ENCODE data around the gene RBL1.
"Not testable (repeated sequence)": the region's sequence is repeated elsewhere in the genome, so short reads cannot be mapped to it uniquely, and the experiment has no call there.

Gene RBL1

GRCh38 chr20:36975099-36975818 lies 120.5 kb downstream of the RBL1 start:
- H3K4me3 ChIP-seq: no peak overlapping the region
- TF ChIP-seq CTCF (IDR thresholded peaks at IDR 0.05): no peak

GRCh38 chr20:36974660-36975059 lies 121.1 kb downstream of the RBL1 start:
- TF ChIP-seq CTCF (IDR thresholded peaks at IDR 0.05): no peak
- DNase-seq (ENCODE audit: low spot score): no peak
- Histone ChIP-seq H3K4me3 (no peak overlapping the region), H3K27ac (no peak overlapping the region)

More at GRCh38 chr20:36975099-36975818, 120.5 kb downstream of the RBL1 start:
- H3K27ac ChIP-seq: no peak overlapping the region
- no peak for DNase-seq (ENCODE audit: low spot score)

- DNase-seq (ENCODE audit: low spot score): no peak
- Histone ChIP-seq H3K27ac (no peak overlapping the region), H3K4me3 (no peak overlapping the region)
- TF ChIP-seq CTCF (IDR thresholded peaks at IDR 0.05): no peak
Measured at GRCh38 chr20:36971103-36971502, 124.7 kb downstream of the RBL1 start.

- TF ChIP-seq CTCF (IDR thresholded peaks at IDR 0.05): no peak
- H3K27ac ChIP-seq: peak overlapping the region in 1 of 2 donors; percentile 7
- no peak for DNase-seq (ENCODE audit: low spot score)
- H3K4me3 ChIP-seq: no peak overlapping the region
Measured at GRCh38 chr20:36969478-36970186, 126.2 kb downstream of the RBL1 start.

GRCh38 chr20:36969051-36969450 lies 126.7 kb downstream of the RBL1 start:
- no peak for TF ChIP-seq CTCF (IDR thresholded peaks at IDR 0.05)
- Histone ChIP-seq H3K4me3 (no peak overlapping the region), H3K27ac (no peak overlapping the region)
- DNase-seq (ENCODE audit: low spot score): no peak

- no peak for TF ChIP-seq CTCF (IDR thresholded peaks at IDR 0.05)
- no peak for DNase-seq (ENCODE audit: low spot score)
- no peak overlapping the region for H3K27ac ChIP-seq
Measured at GRCh38 chr20:36967636-36968035, 128.2 kb downstream of the RBL1 start.

GRCh38 chr20:36966965-36967364 lies 128.8 kb downstream of the RBL1 start:
- H3K27ac ChIP-seq; DNase-seq (ENCODE audit: low spot score): not testable (repeated sequence)

More at GRCh38 chr20:36967636-36968035, 128.2 kb downstream of the RBL1 start:
- H3K4me3 ChIP-seq: no peak overlapping the region

GRCh38 chr20:36962354-36962941 lies 133.3 kb downstream of the RBL1 start:
- not testable (repeated sequence) for H3K4me3 ChIP-seq; DNase-seq (ENCODE audit: low spot score)

More at GRCh38 chr20:36966965-36967364, 128.8 kb downstream of the RBL1 start:
- not testable (repeated sequence) for H3K4me3 ChIP-seq

More at GRCh38 chr20:36962354-36962941, 133.3 kb downstream of the RBL1 start:
- not testable (repeated sequence) for H3K27ac ChIP-seq

Data from coronary artery (tissue), 2 donors.